Activated CD8-positive, alpha-beta memory T cell treated with anti-CD3 and anti-CD28 coated beads for 36 hours (primary cell): ENCODE measurements around the gene COG7. TPM values are rescaled to one million over a fixed set of nuclear protein-coding genes. Genes with fewer than 3 reads are reported as not detected.
"Not testable (repeated sequence)": the region's sequence is repeated elsewhere in the genome, so short reads cannot be mapped to it uniquely, and the experiment has no call there.

Experiments used
- CTCF ChIA-PET: fragments of 350-600 bp; sonication (Branson Sonifier 250); formaldehyde crosslinking; loops from one replicate; lab custom pipeline; 2021; ENCODE audit warnings: antibody characterized with exemption; lab: Charles Lee
- POLR2A ChIA-PET: fragments of 350-600 bp; sonication (Branson Sonifier 250); formaldehyde crosslinking; loops from one replicate; lab custom pipeline; 2021; ENCODE audit warnings: antibody characterized with exemption; lab: Charles Lee
- total RNA-seq, 2 experiments: library from RNA; stranded (reverse); gene quantifications; one replicate each; pipeline ENCODE4 v1.2.3, GENCODE V29; 2021

COG7 gene
- total RNA-seq, 2 experiments from 2014 or later = 16.5 to 18.3 TPM

- POLR2A ChIA-PET = no interaction called here
- CTCF ChIA-PET = interaction anchor here (0.6 kb wide), 1 partner anchor 14 kb away, joined by 3 read pairs; no protein-coding TSS in a partner anchor
These were observed 77.3 kb downstream of the COG7 start for GRCh38 chr16:23375643-23376042.

GRCh38 chr16:23374721-23375510 is 78.1 kb downstream of the COG7 start:
- POLR2A ChIA-PET = interaction anchor here (0.6 kb wide), 1 partner anchor 10 kb away, joined by 4 read pairs; no protein-coding TSS in a partner anchor
- CTCF ChIA-PET = no interaction called here

GRCh38 chr16:23373436-23374219 is 79.4 kb downstream of the COG7 start:
- ChIA-PET POLR2A (no interaction called here), CTCF (interaction anchor here (0.6 kb wide), 1 partner anchor 11 kb away, joined by 3 read pairs; no protein-coding TSS in a partner anchor)

- ChIA-PET POLR2A (no interaction called here), CTCF (no interaction called here)
These were observed 81.6 kb downstream of the COG7 start for GRCh38 chr16:23371368-23371767.

GRCh38 chr16:23369416-23369815 is 83.6 kb downstream of the COG7 start:
- POLR2A ChIA-PET = no interaction called here
- CTCF ChIA-PET = no interaction called here

- POLR2A ChIA-PET = no interaction called here
- CTCF ChIA-PET = no interaction called here
These were observed 84.5 kb downstream of the COG7 start for GRCh38 chr16:23368469-23368868.

GRCh38 chr16:23367988-23368387 is 85.0 kb downstream of the COG7 start:
- CTCF ChIA-PET = no interaction called here
- POLR2A ChIA-PET = no interaction called here

- ChIA-PET POLR2A (no interaction called here), CTCF (no interaction called here)
These were observed 85.4 kb downstream of the COG7 start for GRCh38 chr16:23367564-23367963.

- CTCF ChIA-PET, POLR2A ChIA-PET: not testable (repeated sequence)
These were observed 86.6 kb downstream of the COG7 start for GRCh38 chr16:23366341-23366740.

GRCh38 chr16:23365602-23366240 is 87.3 kb downstream of the COG7 start:
- CTCF ChIA-PET = interaction anchor here (0.6 kb wide), 1 partner anchor 24 kb away, joined by 3 read pairs; no protein-coding TSS in a partner anchor
- POLR2A ChIA-PET = no interaction called here

GRCh38 chr16:23362460-23363317 is 90.3 kb downstream of the COG7 start:
- CTCF ChIA-PET = no interaction called here
- POLR2A ChIA-PET = no interaction called here

GRCh38 chr16:23359092-23359760 is 93.8 kb downstream of the COG7 start:
- CTCF ChIA-PET = no interaction called here
- POLR2A ChIA-PET = no interaction called here

- CTCF ChIA-PET = no interaction called here
- POLR2A ChIA-PET = no interaction called here
These were observed 95.2 kb downstream of the COG7 start for GRCh38 chr16:23357761-23358290.

GRCh38 chr16:23356941-23357340 is 96.0 kb downstream of the COG7 start:
- ChIA-PET POLR2A (no interaction called here), CTCF (no interaction called here)

GRCh38 chr16:23355106-23355670 is 97.8 kb downstream of the COG7 start:
- CTCF ChIA-PET = no interaction called here
- POLR2A ChIA-PET = no interaction called here

GRCh38 chr16:23354246-23354645 is 98.7 kb downstream of the COG7 start:
- CTCF ChIA-PET = no interaction called here
- POLR2A ChIA-PET = no interaction called here

GRCh38 chr16:23353440-23353839 is 99.5 kb downstream of the COG7 start:
- ChIA-PET POLR2A (no interaction called here), CTCF (no interaction called here)

- ChIA-PET POLR2A (no interaction called here), CTCF (no interaction called here)
These were observed 101.6 kb downstream of the COG7 start for GRCh38 chr16:23351360-23351759.
